ENCODE data around the gene CTDP1.

- TF ChIP-seq CTCF (IDR thresholded peaks at IDR 0.05; ENCODE audit: low read length) (no peak), EZH2 (IDR thresholded peaks at IDR 0.05; ENCODE audit: borderline replicate concordance, low read length) (no peak)
Measured at GRCh38 chr18:79681484-79682387, 2.1 kb downstream of the CTDP1 start.

Data from OCI-LY1 (cell line).